GM21723 (cell line): ENCODE results near the gene MAST4.
A peak's percentile ranks its signal among the peaks of the same experiment; 100 is the strongest.

Source experiments
- ATAC-seq: cut with Tn5 transposase; IDR thresholded peaks from one replicate; pipeline ENCODE4 v1.9.1; 2021; ENCODE audit warnings: mild to moderate bottlenecking, moderate library complexity; ENCODE audit not compliant: unreplicated experiment

MAST4 gene

GRCh38 chr5:66603164-66603563 is 7.0 kb downstream of the MAST4 start:
- ATAC-seq: no peak

GRCh38 chr5:66603881-66604280 is 7.7 kb downstream of the MAST4 start:
- no peak for ATAC-seq

GRCh38 chr5:66606713-66607112 is 10.5 kb downstream of the MAST4 start:
- ATAC-seq: no peak

GRCh38 chr5:66608501-66608900 is 12.3 kb downstream of the MAST4 start:
- no peak for ATAC-seq

GRCh38 chr5:66609615-66610014 is 13.4 kb downstream of the MAST4 start:
- ATAC-seq: no peak

- ATAC-seq: no peak
These were observed 16.0 kb downstream of the MAST4 start for GRCh38 chr5:66612226-66612625.

- no peak for ATAC-seq
These were observed 18.9 kb downstream of the MAST4 start for GRCh38 chr5:66615136-66615535.

GRCh38 chr5:66615894-66616293 is 19.7 kb downstream of the MAST4 start:
- no peak for ATAC-seq

GRCh38 chr5:66616520-66617225 is 20.5 kb downstream of the MAST4 start:
- ATAC-seq: no peak

GRCh38 chr5:66617226-66617861 is 21.2 kb downstream of the MAST4 start:
- ATAC-seq: peak; percentile 72

GRCh38 chr5:66617991-66618768 is 22.0 kb downstream of the MAST4 start:
- ATAC-seq: peak; percentile 46

- ATAC-seq: no peak
These were observed 24.5 kb downstream of the MAST4 start for GRCh38 chr5:66620711-66621110.

GRCh38 chr5:66621146-66621545 is 25.0 kb downstream of the MAST4 start:
- ATAC-seq: no peak

- ATAC-seq: no peak
These were observed 25.5 kb downstream of the MAST4 start for GRCh38 chr5:66621736-66622135.

- no peak for ATAC-seq
These were observed 32.4 kb downstream of the MAST4 start for GRCh38 chr5:66628561-66628960.

- ATAC-seq: no peak
These were observed 33.3 kb downstream of the MAST4 start for GRCh38 chr5:66629446-66629845.

- ATAC-seq: no peak
These were observed 37.6 kb downstream of the MAST4 start for GRCh38 chr5:66633754-66634153.

GRCh38 chr5:66634601-66635000 is 38.4 kb downstream of the MAST4 start:
- ATAC-seq: no peak

- ATAC-seq: no peak
These were observed 41.8 kb downstream of the MAST4 start for GRCh38 chr5:66637994-66638393.

- ATAC-seq: no peak
These were observed 42.8 kb downstream of the MAST4 start for GRCh38 chr5:66639037-66639436.

GRCh38 chr5:66642538-66642937 is 46.3 kb downstream of the MAST4 start:
- no peak for ATAC-seq

GRCh38 chr5:66643387-66643786 is 47.2 kb downstream of the MAST4 start:
- ATAC-seq: no peak
